ENCODE results near the gene KRAS. TPM values are rescaled to one million over a fixed set of nuclear protein-coding genes. Genes with fewer than 3 reads are reported as not detected.

KRAS gene
- total and polyA plus RNA-seq, 12 donors, result 3.4 to 14.1 (median 11.2) TPM

DNA sequence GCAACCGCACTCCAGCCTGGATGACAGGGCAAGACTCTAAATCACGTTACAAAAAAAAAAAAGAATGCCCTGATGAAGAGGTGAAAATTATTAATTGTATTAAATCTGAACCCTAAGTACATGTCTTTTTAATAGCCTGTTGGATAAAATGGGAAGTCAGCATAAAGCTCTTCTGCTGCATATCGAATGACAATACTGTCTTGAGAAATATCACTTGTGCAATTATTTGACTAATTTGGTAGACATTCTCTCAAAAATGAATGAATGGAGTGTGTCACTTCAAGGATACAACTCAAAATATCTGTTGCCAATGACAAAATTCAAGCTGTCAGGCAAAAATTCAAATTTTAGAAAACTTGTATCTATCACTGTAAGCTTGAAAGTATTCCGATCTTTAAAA is 94.7 kb downstream of the KRAS start:
- 95 to 97% methylated on average over 4 of the region's 4 CpGs for WGBS, 2 donors
- Histone ChIP-seq H3K4me3 (no peak overlapping the region), H3K36me3 (no peaks in the 10 kb centered on the region), H3K27ac (no peak overlapping the region), H3K9me3 (no peaks in the 10 kb centered on the region), H3K27me3 (no peaks in the 10 kb centered on the region), H3K4me1 (peaks cover 0 to 9% (median 0%) of the 10 kb centered on the region in 9 donors)
- intact Hi-C loops (cut with DNase I), result no loop called here
- no peak for DNase-seq
- TF ChIP-seq, protein P1, sequence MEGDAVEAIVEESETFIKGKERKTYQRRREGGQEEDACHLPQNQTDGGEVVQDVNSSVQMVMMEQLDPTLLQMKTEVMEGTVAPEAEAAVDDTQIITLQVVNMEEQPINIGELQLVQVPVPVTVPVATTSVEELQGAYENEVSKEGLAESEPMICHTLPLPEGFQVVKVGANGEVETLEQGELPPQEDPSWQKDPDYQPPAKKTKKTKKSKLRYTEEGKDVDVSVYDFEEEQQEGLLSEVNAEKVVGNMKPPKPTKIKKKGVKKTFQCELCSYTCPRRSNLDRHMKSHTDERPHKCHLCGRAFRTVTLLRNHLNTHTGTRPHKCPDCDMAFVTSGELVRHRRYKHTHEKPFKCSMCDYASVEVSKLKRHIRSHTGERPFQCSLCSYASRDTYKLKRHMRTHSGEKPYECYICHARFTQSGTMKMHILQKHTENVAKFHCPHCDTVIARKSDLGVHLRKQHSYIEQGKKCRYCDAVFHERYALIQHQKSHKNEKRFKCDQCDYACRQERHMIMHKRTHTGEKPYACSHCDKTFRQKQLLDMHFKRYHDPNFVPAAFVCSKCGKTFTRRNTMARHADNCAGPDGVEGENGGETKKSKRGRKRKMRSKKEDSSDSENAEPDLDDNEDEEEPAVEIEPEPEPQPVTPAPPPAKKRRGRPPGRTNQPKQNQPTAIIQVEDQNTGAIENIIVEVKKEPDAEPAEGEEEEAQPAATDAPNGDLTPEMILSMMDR (IDR thresholded peaks at IDR 0.05), result no peak
- ATAC-seq, result no peak

DNA sequence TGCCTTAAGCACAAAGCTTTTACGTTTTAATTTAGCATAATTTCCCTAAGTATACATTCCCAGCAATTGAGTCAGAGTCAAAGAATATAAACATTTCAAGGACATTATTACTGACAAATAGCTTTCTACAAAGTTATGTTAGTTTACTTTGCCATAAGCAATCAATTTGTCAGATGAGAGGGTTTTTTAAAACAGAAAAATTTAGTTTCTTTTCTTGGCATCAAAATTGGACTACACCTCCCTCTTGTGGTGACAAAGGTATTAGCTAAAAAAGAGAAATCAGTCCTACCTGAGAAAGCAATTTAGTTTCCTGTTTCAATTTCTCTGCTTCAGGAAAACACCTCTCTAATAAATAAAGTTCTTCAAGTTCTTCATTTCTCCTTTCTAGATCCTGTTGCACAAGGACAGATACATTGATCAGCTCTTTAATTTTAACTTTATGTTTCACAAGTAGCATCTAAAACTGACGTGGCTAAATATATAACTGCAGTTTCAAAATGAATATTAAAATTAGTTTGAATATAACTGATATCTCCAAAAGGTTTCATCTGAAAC is 95.6 kb downstream of the KRAS start:
- H3K4me1 ChIP-seq, result peaks cover 0 to 9% (median 0%) of the 10 kb centered on the region in 9 donors
- no peak overlapping the region for H3K27ac ChIP-seq
- H3K36me3 ChIP-seq, result no peaks in the 10 kb centered on the region
- intact Hi-C loops (cut with DNase I), result no loop called here
- WGBS, 2 donors, result 83 to 90% methylated on average over 2 of the region's 2 CpGs
- DNase-seq (no peak), ATAC-seq (no peak)
- TF ChIP-seq, protein P1 (IDR thresholded peaks at IDR 0.05), result peak; percentile 10 to 71 (median 63)
- H3K9me3 ChIP-seq, result no peaks in the 10 kb centered on the region
- no peaks in the 10 kb centered on the region for H3K27me3 ChIP-seq
- H3K4me3 ChIP-seq, result no peak overlapping the region

Other genes starting within 250 kb of the KRAS start
- 1 to 10 TPM in 4 of 10 donors, under 1 TPM in 6; 0.47 to 1.8 (median 0.86) TPM for gene DNAI7, start 55.8 kb downstream of the KRAS start, total RNA-seq
- gene DNAI7, start 55.8 kb downstream of the KRAS start, polyA plus RNA-seq, result under 1 TPM; 0.04 to 0.15 TPM
- 10 to 100 TPM; 44.2 to 67.6 (median 52.2) TPM for gene ETFRF1, start 55.7 kb downstream of the KRAS start, total RNA-seq
- gene ETFRF1, start 55.7 kb downstream of the KRAS start, polyA plus RNA-seq, result 10 to 100 TPM; 28.1 to 37.2 TPM

Data from heart right ventricle (tissue), 16 donors.